ENCODE measurements around the gene LRMDA.

LRMDA gene

GRCh38 chr10:76025124-76025477, 593.7 kb downstream of the LRMDA start:
- no peak for DNase-seq (ENCODE audit: low read depth)
- TF ChIP-seq CTCF (IDR thresholded peaks at IDR 0.05; ENCODE audit: control insufficient read depth, extremely low read depth, insufficient read depth): no peak
- no peak overlapping the region for H3K4me3 ChIP-seq (ENCODE audit: low read depth, low read length)

GRCh38 chr10:76026176-76026771, 594.9 kb downstream of the LRMDA start:
- H3K4me3 ChIP-seq (ENCODE audit: low read depth, low read length): no peak overlapping the region
- no peak for DNase-seq (ENCODE audit: low read depth)
- no peak for TF ChIP-seq CTCF (IDR thresholded peaks at IDR 0.05; ENCODE audit: control insufficient read depth, extremely low read depth, insufficient read depth)

- DNase-seq (ENCODE audit: low read depth): no peak
- no peak overlapping the region for H3K4me3 ChIP-seq (ENCODE audit: low read depth, low read length)
- no peak for TF ChIP-seq CTCF (IDR thresholded peaks at IDR 0.05; ENCODE audit: control insufficient read depth, extremely low read depth, insufficient read depth)
Observed at GRCh38 chr10:76026905-76027304, 595.5 kb downstream of the LRMDA start.

GRCh38 chr10:76029782-76030181, 598.4 kb downstream of the LRMDA start:
- DNase-seq (ENCODE audit: low read depth): no peak
- no peak for TF ChIP-seq CTCF (IDR thresholded peaks at IDR 0.05; ENCODE audit: control insufficient read depth, extremely low read depth, insufficient read depth)
- H3K4me3 ChIP-seq (ENCODE audit: low read depth, low read length): no peak overlapping the region

- no peak overlapping the region for H3K4me3 ChIP-seq (ENCODE audit: low read depth, low read length)
- no peak for TF ChIP-seq CTCF (IDR thresholded peaks at IDR 0.05; ENCODE audit: control insufficient read depth, extremely low read depth, insufficient read depth)
- no peak for DNase-seq (ENCODE audit: low read depth)
Observed at GRCh38 chr10:76031099-76031498, 599.7 kb downstream of the LRMDA start.

GRCh38 chr10:76031769-76032699, 600.6 kb downstream of the LRMDA start:
- no peak for TF ChIP-seq CTCF (IDR thresholded peaks at IDR 0.05; ENCODE audit: control insufficient read depth, extremely low read depth, insufficient read depth)
- no peak overlapping the region for H3K4me3 ChIP-seq (ENCODE audit: low read depth, low read length)
- no peak for DNase-seq (ENCODE audit: low read depth)

All from LNCaP clone FGC (cell line).